ENCODE data around the gene RYR3.

The RYR3 gene

DNA sequence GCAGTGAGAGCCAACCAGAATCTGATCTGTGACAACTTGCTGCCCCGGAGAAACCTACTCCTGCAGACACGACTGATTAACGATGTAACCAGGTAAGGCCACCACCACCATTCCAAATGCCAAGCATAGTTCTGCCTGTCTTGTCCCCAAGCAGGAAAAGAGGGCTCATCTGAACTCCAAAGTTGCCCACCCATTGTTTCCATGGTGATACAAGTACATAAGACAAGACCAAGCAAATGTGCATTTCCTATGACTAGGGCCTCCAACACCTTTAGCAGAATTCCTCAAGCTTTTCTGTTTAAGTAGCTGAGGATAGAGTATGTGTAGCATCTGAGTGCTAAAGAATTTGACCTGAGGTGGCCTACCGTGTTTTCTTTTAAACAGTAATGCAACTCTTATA is 290.7 kb downstream of the RYR3 start:
- TF ChIP-seq POLR2AphosphoS5 (IDR thresholded peaks at IDR 0.05; ENCODE audit: low read depth, low read length) (no peak), TAF1 (IDR thresholded peaks at IDR 0.05; ENCODE audit: borderline replicate concordance, low read depth, low read length) (no peak), POLR2A (IDR thresholded peaks at IDR 0.05; ENCODE audit: low read depth, low read length) (no peak)
- FAIRE-seq (no peak), DNase-seq (ENCODE audit: insufficient read length) (no peak)

DNA sequence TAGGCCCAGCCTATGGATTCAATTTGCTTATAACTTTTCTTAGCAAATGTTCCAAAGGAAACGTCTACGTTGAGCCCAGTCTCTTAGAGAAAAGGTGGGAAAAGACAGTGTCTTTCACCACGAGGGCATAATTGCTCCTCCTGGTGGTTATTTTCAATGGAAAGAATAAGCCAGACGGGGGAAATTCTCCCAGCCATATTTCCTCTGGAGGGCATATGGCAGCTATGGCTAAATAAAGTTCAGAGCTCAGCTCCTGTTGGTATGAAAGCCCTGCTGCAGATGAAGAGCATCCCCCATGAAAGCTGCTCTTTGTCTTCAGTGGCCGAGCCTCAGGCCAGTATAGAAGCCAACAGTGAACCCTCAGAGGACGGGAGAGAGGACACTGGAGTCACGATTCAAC is 297.9 kb downstream of the RYR3 start:
- TF ChIP-seq TAF1 (IDR thresholded peaks at IDR 0.05; ENCODE audit: borderline replicate concordance, low read depth, low read length), result no peak
- no peak for TF ChIP-seq POLR2A (IDR thresholded peaks at IDR 0.05; ENCODE audit: low read depth, low read length)
- TF ChIP-seq POLR2AphosphoS5 (IDR thresholded peaks at IDR 0.05; ENCODE audit: low read depth, low read length), result no peak
- FAIRE-seq, result no peak
- DNase-seq (ENCODE audit: insufficient read length), result no peak

DNA sequence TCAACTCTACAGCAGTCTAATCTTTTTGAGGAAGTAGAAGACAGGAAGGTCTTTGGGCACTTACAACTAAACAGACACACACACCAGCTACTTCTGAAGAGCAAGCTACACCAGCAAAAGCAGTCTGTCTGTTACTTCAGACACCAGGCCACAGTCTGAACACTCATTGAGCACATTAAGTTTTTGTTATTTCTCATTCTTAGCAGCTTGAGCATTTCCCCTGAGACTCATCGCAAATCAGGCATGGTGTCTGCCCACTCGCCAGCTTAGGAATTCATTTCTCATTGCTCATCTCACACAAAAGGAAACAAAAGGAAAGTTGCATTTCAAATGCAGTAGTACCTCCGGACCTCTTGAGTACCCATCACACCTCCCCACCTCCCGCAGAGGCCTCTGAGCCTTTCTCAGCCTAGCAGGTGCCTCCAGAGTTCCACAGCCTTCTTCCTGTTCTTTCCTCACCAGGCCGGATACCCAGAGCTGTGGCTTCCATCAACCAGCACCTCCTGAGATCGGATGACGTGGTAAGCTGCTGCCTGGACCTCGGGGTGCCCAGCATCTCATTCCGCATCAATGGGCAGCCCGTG is 302.0 kb downstream of the RYR3 start:
- TF ChIP-seq POLR2A (IDR thresholded peaks at IDR 0.05; ENCODE audit: low read depth, low read length) (no peak), TAF1 (IDR thresholded peaks at IDR 0.05; ENCODE audit: borderline replicate concordance, low read depth, low read length) (no peak), POLR2AphosphoS5 (IDR thresholded peaks at IDR 0.05; ENCODE audit: low read depth, low read length) (no peak)
- DNase-seq (ENCODE audit: insufficient read length), result no peak
- no peak for FAIRE-seq

DNA sequence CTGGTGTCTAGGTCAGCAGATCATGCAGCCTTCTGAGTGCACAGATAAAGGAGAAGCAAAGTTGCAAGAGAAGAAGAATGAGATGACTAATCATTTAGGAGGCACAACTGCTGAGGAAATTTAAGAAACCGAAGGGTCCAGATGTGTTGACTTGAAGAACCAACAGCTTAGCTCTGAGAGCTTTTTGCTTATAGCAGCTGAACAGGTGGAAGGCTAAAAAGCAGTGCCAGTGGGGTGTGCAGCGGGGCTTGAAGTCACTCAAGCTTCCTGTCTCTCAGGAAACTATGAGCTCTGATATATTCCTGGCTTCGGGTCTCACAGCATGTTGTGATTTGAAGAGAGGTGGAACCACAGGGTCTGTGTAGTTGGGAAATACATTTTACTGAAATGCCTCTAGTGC is 305.7 kb downstream of the RYR3 start:
- no peak for TF ChIP-seq TAF1 (IDR thresholded peaks at IDR 0.05; ENCODE audit: borderline replicate concordance, low read depth, low read length)
- no peak for TF ChIP-seq POLR2AphosphoS5 (IDR thresholded peaks at IDR 0.05; ENCODE audit: low read depth, low read length)
- no peak for TF ChIP-seq POLR2A (IDR thresholded peaks at IDR 0.05; ENCODE audit: low read depth, low read length)
- FAIRE-seq, result no peak
- DNase-seq (ENCODE audit: insufficient read length), result no peak

DNA sequence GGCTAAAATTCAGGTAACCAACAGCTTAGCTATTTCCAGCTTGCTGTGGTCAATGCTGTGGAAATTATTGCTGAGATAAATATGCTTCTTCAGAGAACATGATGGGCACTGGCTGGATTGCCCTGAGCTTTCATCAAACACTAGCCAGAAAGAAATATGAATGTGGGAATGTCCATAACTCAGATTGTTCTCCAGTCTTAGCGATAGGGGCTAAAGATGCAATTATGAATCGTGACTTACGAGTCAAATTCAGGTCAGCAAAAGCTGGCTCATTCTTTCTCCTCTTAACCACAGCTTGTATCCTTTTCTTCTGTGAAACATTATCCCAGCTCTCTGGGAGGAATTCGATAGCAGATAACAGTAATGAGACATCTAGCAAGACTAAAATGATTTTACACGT is 307.6 kb downstream of the RYR3 start:
- no peak for FAIRE-seq

DNA sequence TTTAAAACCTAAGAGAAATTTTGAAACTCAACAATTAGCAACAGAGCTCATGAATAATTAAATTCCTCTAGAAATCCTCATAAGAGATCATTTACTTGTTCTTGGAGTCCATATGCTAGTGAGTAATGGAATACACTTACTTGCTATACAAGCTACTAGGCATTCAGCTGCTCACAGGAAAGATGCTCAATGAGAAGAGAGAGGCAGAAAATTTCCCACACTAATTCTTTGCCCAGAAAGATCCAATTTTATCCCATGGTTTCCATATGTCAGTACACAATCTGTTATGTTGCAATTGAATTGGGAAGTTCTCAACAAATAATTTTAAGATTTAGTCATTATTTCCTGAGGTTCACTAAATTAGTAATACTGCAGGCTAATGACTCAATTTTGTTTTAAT is 310.4 kb downstream of the RYR3 start:
- DNase-seq (ENCODE audit: insufficient read length) (no peak), FAIRE-seq (no peak)
- no peak for TF ChIP-seq POLR2A (IDR thresholded peaks at IDR 0.05; ENCODE audit: low read depth, low read length)
- TF ChIP-seq TAF1 (IDR thresholded peaks at IDR 0.05; ENCODE audit: borderline replicate concordance, low read depth, low read length), result no peak
- no peak for TF ChIP-seq POLR2AphosphoS5 (IDR thresholded peaks at IDR 0.05; ENCODE audit: low read depth, low read length)

More for the DNA sequence above, 307.6 kb downstream of the RYR3 start:
- no peak for DNase-seq (ENCODE audit: insufficient read length)
- TF ChIP-seq POLR2A (IDR thresholded peaks at IDR 0.05; ENCODE audit: low read depth, low read length), result no peak
- no peak for TF ChIP-seq TAF1 (IDR thresholded peaks at IDR 0.05; ENCODE audit: borderline replicate concordance, low read depth, low read length)
- no peak for TF ChIP-seq POLR2AphosphoS5 (IDR thresholded peaks at IDR 0.05; ENCODE audit: low read depth, low read length)

DNA sequence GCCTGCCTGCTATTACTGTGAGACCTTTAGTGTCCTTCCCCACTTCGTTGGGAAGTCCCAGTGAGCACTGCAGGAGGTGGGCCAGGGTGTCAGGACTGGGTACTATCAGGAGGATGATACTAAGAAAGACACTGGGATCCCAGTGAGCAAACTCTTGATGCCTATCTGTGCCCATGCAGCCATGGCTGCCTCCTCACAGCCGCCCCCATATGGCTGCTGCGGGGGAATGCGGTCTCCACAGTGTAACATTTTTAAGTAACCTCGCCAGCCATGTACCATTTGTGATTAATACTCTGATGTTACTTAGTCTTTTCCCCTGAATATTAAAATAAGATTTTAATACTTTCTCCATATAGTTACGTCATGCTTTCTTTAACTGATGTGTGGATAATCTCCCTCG is 312.2 kb downstream of the RYR3 start:
- TF ChIP-seq TAF1 (IDR thresholded peaks at IDR 0.05; ENCODE audit: borderline replicate concordance, low read depth, low read length), result no peak
- TF ChIP-seq POLR2A (IDR thresholded peaks at IDR 0.05; ENCODE audit: low read depth, low read length), result no peak
- no peak for TF ChIP-seq POLR2AphosphoS5 (IDR thresholded peaks at IDR 0.05; ENCODE audit: low read depth, low read length)
- no peak for DNase-seq (ENCODE audit: insufficient read length)
- no peak for FAIRE-seq

DNA sequence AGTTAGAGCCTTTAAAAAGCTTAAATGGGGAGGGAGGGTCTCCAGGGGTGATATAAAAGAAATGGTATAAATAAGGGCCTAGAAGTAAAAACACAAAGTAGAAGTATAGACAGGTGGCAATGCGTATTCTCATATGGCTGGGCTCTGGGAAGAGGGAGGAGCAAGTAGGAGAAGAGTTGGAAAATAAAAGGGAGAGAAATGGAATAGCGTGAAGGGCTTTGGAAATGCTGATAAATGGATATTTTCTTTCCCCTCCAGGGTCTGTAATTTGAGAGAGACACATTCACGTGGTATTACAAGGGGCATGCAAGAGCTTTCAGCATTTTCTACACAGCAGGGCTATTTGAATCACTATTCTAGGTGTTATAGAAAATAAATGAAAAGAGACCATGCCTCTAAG is 313.7 kb downstream of the RYR3 start:
- FAIRE-seq, result no peak
- TF ChIP-seq POLR2AphosphoS5 (IDR thresholded peaks at IDR 0.05; ENCODE audit: low read depth, low read length) (no peak), TAF1 (IDR thresholded peaks at IDR 0.05; ENCODE audit: borderline replicate concordance, low read depth, low read length) (no peak), POLR2A (IDR thresholded peaks at IDR 0.05; ENCODE audit: low read depth, low read length) (no peak)
- DNase-seq (ENCODE audit: insufficient read length), result no peak

DNA sequence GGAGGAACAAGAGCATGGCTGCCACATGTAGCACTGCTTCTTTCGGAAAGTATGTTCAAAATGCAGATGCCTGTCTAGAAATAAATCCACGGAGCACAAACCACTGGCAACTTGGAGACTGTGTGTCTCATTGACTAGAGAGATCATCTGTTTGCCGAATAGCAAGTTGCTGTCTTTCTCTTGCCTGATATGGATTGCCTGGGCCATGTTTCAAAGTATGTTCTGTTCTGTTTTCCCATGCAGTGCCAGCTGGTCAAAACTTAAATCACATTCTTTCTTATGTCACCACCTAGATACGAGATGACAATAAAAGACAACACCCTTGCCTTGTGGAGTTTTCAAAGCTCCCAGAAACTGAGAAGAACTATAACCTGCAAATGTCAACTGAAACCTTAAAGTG is 318.9 kb downstream of the RYR3 start:
- TF ChIP-seq TAF1 (IDR thresholded peaks at IDR 0.05; ENCODE audit: borderline replicate concordance, low read depth, low read length), result no peak
- no peak for TF ChIP-seq POLR2AphosphoS5 (IDR thresholded peaks at IDR 0.05; ENCODE audit: low read depth, low read length)
- TF ChIP-seq POLR2A (IDR thresholded peaks at IDR 0.05; ENCODE audit: low read depth, low read length), result no peak
- FAIRE-seq (no peak), DNase-seq (ENCODE audit: insufficient read length) (no peak)

DNA sequence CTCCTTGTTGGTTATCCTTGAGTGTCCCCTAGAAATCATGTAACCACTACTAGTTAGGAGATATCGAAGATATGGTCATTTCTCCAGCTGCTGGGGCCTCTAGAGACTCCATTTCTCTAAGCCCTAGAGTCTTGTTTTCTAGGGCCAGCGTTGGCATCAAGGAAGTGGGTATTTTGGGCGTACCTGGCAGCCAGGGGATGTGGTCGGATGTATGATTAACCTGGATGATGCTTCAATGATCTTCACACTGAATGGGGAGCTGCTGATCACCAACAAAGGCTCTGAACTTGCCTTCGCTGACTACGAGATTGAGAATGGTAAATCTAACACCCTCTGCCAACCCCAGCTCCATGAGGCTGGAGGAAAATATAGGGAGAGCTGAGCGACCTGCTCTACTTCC is 325.5 kb downstream of the RYR3 start:
- TF ChIP-seq POLR2AphosphoS5 (IDR thresholded peaks at IDR 0.05; ENCODE audit: low read depth, low read length), result no peak
- DNase-seq (ENCODE audit: insufficient read length) (no peak), FAIRE-seq (no peak)

DNA sequence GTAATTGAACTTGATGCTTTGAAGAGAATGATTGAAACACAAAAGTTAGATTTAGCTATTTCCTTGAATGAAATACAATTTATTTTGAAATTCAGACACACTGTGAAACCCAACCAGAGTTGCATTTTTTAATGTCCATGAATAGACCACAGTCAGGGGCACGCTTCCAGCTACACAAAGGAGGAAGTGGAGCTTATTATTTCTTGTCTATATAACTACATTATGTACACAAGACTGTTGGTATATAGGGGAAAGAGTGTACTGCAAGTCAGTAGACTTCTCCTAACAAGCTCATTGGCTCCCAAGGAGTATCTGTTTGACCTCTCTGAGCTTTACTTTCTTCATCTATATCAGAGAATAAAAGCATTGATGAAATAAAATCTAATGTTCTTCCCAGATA is 326.2 kb downstream of the RYR3 start:
- FAIRE-seq, result no peak
- no peak for TF ChIP-seq POLR2A (IDR thresholded peaks at IDR 0.05; ENCODE audit: low read depth, low read length)
- TF ChIP-seq POLR2AphosphoS5 (IDR thresholded peaks at IDR 0.05; ENCODE audit: low read depth, low read length), result no peak
- no peak for TF ChIP-seq TAF1 (IDR thresholded peaks at IDR 0.05; ENCODE audit: borderline replicate concordance, low read depth, low read length)

DNA sequence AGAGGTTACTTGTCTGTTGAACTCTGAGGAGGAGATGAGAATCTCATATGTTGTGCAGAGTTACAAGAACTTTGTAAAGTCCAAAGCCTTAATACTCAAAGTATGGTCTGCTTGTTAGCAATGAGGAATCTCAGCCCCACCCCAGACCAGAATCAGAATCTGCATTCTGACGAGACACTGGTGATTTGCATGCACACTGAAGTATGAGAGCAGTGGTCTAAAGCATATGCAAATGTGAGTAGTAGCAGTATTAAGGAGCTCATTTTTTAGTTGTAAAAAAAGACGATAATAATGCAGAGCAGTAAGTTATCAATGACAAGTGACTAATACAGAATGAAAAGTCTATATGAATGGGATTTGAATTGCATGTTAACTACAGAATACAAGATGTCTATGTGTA is 327.7 kb downstream of the RYR3 start:
- no peak for FAIRE-seq

More for the DNA sequence above, 326.2 kb downstream of the RYR3 start:
- DNase-seq (ENCODE audit: insufficient read length), result no peak

DNA sequence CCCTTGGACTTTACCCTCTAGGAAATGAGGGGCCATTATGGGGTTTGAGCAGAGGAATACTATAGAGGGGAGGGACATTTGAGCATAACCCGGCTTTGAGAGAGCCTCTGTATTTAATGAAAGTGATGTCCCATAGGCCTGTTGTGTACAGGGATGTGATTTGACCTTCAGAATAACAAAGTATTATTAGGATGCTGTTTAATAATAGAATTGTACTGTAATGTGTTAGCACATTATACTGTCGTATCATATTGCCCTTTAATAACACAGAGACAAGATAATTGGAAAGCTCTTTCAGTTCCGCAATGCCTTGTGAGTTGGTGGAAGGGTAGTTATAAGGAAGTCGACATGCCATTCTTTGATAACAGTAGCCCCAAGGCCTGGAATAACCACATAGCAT is 328.3 kb downstream of the RYR3 start:
- no peak for FAIRE-seq

More for the DNA sequence above, 327.7 kb downstream of the RYR3 start:
- DNase-seq (ENCODE audit: insufficient read length), result no peak
- TF ChIP-seq POLR2AphosphoS5 (IDR thresholded peaks at IDR 0.05; ENCODE audit: low read depth, low read length), result no peak

More for the DNA sequence above, 328.3 kb downstream of the RYR3 start:
- TF ChIP-seq TAF1 (IDR thresholded peaks at IDR 0.05; ENCODE audit: borderline replicate concordance, low read depth, low read length), result no peak
- no peak for TF ChIP-seq POLR2A (IDR thresholded peaks at IDR 0.05; ENCODE audit: low read depth, low read length)
- no peak for TF ChIP-seq POLR2AphosphoS5 (IDR thresholded peaks at IDR 0.05; ENCODE audit: low read depth, low read length)
- no peak for DNase-seq (ENCODE audit: insufficient read length)
